GM19351 (cell line): ENCODE results near the gene FBXL20.
"Not testable (repeated sequence)": the region's sequence is repeated elsewhere in the genome, so short reads cannot be mapped to it uniquely, and the experiment has no call there.

ENCODE experiments used
- ATAC-seq: cut with Tn5 transposase; IDR thresholded peaks from one replicate; pipeline ENCODE4 v1.9.1; 2021; ENCODE audit warnings: mild to moderate bottlenecking, moderate library complexity; ENCODE audit not compliant: unreplicated experiment

FBXL20 gene

DNA sequence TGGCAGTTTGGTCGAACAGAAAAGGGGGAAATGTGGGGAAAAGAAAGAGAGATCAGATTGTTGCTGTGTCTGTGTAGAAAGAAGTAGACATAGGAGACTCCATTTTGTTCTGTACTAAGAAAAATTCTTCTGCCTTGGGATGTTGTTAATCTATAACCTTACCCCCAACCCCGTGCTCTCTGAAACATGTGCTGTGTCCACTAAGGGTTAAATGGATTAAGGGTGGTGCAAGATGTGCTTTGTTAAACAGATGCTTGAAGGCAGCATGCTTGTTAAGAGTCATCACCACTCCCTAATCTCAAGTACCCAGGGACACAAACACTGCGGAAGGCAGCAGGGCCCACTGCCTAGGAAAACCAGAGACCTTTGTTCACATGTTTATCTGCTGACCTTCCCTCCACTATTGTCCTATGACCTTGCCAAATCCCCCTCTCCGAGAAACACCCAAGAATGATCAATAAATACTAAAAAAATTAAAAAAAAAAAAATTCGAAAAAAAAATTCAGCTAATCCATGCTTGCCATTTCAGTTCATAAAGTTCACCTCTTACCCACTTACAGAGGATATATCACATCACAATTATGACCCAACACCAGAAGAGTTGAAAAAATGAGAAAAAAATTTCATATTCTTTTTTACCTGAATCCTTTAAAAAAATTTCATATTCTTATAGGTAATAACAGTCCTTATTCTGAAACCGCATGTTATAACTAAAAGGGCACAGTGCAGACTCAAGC, 67.2 kb downstream of the FBXL20 start:
- not testable (repeated sequence) for ATAC-seq

DNA sequence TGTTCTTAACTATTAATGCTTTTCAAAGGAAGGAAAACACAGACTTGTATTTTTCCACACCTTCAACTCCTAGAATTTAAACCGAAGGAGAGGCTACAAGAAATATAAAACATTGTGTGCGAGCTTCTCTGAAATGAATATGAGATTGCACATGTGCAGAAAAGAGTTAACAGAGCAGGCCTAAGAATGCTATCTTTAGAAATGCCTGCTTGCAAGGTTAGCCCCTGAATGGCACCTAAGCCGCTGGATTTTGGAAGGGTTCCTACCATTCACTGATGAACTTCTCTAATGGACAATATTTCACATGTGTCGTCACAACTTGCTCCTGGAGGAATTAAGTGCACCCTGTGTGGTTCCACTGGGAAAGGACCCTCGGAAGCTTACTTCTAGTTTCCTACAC, 69.3 kb downstream of the FBXL20 start:
- no peak for ATAC-seq

GRCh38 chr17:39328815-39329214, 72.6 kb downstream of the FBXL20 start:
- ATAC-seq = no peak

GRCh38 chr17:39327109-39327508, 74.3 kb downstream of the FBXL20 start:
- no peak for ATAC-seq

GRCh38 chr17:39325528-39326240, 75.7 kb downstream of the FBXL20 start:
- no peak for ATAC-seq

DNA sequence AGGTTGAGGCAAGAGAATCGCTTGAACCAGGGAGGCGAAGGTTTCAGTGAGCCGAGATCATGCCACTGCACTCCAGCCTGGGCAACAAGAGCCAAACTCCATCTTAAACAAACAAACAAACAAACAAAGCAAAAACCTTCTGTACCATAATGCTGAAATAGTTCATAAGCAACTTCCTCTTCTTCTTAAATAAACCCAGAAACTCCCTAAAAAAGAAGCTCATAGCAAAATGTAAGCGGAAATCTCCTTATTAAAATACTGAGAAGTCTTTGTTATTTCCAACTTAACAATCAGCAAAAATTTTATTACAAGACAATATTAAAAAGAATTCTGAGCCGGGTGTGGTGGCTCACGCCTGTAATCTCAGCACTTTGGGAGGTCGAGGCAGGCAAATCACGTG, 82.8 kb downstream of the FBXL20 start:
- no peak for ATAC-seq

GRCh38 chr17:39306509-39307212, 94.8 kb downstream of the FBXL20 start:
- ATAC-seq = no peak

GRCh38 chr17:39305978-39306377, 95.4 kb downstream of the FBXL20 start:
- ATAC-seq = no peak

DNA sequence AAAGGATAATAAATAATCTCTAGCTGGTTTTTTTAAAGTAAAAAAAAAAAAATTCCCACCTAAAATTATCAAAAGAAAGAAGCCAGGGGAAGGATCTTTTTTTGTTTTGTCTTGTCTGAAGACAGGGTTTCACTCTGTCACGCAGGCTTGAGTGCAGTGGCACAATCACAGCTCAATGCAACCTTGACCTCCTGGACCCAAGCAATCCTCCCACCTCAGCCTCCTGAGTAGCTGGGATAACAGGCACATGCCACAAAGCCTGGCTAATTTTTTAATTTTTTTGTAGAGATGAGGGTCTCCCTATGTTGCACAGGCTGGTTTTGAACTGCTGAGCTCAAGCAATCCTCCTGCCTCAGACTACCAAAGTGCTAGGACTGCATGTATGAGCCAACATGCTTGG, 97.2 kb downstream of the FBXL20 start:
- no peak for ATAC-seq

- no peak for ATAC-seq
Measured at GRCh38 chr17:39294060-39294459, 107.4 kb downstream of the FBXL20 start.

GRCh38 chr17:39292546-39292945, 108.9 kb downstream of the FBXL20 start:
- ATAC-seq = not testable (repeated sequence)

DNA sequence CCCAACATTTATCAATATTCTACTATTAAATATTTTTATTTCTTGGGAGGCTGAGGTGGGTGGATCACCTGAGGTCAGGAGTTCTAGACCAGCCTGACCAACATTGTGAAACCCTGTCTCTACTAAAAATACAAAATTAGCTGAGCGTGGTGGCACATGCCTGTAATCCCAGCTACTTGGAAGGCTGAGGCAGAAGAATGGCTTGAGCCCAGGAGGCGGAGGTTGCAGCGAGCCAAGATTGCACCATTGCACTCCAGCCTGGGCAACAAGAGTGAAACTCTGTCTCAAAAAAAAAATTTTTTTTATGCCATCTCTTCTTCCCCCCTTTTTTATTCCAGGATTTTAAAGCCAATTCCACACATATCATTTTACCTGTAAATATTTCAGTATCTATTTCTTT, 114.9 kb downstream of the FBXL20 start:
- not testable (repeated sequence) for ATAC-seq

DNA sequence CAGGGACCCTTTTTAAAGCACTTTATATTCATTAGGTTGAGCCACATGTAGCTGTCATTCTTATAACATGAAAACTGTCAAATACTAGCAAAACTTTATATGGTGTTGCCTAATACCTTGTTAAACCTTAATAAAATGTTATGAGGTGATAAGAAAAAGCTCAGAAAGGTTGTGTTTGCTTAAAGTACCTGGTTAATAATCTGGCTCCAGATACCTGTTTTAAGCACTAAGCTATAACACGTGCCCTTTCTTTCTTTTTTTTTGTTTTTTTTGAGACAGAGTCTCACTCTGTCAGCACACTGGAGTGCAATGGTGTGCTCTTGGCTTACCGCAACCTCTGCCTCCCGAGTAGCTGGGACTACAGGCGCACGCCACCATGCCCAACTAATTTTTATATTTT, 116.7 kb downstream of the FBXL20 start:
- no peak for ATAC-seq

DNA sequence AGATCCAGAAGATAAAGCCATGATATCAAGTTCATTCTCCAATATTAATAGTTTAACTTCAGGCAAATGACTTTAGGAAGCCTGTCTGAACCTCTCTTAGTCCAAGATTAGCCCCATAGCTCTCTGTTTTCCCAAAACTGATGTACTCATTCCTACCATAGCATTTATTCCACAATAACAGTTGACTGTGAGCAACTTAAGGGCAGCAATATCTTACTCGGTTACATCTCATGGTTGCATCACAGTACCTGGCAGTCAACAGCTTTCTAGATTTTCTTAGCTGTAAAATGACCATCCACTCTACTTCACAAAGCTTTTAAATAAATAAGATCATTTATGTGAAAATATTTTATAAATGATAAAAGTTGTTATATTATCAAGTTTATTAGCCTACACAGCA, 117.5 kb downstream of the FBXL20 start:
- no peak for ATAC-seq

DNA sequence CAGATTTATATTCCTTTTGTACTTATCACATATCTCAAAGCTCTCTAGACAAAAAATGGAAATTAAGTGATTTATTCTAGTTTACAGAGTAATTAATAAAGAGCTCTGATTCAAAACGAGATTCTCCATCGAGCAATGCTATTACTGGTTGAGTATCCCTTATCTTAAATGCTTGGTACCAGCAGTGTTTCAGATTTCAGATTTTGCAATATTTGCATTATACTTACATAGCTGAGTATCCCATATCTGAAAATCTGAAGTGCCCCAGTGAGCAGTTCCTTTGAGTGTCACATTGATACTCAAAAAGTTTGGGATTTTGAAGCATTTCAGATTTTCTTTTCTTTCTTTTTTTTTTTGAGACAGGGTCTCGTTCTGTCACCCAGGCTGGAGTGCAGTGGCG, 118.3 kb downstream of the FBXL20 start:
- no peak for ATAC-seq

- no peak for ATAC-seq
Measured at GRCh38 chr17:39281806-39282205, 119.6 kb downstream of the FBXL20 start.

- ATAC-seq = not testable (repeated sequence)
Measured at GRCh38 chr17:39278246-39278645, 123.2 kb downstream of the FBXL20 start.

GRCh38 chr17:39277110-39277509, 124.3 kb downstream of the FBXL20 start:
- no peak for ATAC-seq

DNA sequence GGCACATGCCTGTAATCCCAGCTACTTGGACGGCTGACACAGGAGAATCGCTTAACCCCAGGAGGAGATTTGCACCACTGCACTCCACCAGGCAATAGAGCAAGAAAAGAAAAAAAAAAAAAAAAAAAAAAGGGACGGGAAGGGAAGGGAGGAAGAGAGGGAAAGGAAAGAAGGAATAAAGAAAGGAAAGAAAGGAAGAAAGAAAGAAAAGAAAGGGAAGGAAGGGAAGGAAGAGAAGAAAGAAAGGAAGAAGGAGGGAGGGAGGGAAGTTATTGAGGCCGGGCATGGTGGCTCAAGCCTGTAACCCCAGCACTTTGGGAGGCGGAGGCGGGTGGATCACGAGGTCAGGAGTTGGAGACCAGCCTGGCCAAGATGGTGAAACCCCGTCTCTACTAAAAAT, 125.3 kb downstream of the FBXL20 start:
- no peak for ATAC-seq

- ATAC-seq = no peak
Measured at GRCh38 chr17:39271546-39271945, 129.9 kb downstream of the FBXL20 start.

DNA sequence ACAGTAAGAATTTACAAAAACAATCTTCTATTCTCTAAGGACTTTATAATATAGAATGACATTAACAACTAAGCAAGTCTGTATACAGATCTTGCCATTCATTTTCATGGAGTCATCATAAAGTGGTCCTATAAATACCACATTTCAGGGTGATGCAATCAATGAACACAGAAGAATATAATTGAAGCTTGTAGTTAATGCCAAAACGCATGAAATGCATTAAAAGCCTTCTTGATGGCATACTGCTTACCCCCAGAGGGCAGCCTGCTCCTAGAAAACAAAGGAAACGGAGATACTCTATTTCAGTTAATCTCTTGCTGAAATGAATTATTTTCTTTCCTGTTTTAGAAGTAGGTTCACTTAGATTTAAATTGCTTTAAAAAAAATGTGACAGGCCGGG, 130.5 kb downstream of the FBXL20 start:
- no peak for ATAC-seq

DNA sequence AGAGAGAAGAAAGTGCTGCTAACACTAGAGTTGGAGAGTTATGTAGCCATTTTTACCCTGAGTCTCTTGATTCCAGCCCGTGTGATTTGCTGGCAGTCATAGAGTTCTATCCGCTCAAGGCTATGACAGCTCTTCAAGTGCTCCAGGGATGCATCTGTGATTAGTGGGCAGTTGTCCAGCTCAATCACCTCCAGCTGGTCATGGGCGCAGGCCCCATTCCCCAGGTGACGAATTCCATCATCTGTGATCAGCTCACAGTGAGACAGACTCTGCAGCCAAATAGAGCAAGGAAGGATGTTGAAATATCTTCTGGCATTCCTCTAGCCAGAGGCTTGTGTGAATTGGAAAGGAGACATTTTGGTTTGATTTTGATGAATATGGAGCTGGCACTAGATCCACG, 137.3 kb downstream of the FBXL20 start:
- ATAC-seq = no peak
